Uterus (tissue), 4 donors: ENCODE measurements around the gene GRK3. TPM values are rescaled to one million over a fixed set of nuclear protein-coding genes. Genes with fewer than 3 reads are reported as not detected.
"Not testable (repeated sequence)": the region's sequence is repeated elsewhere in the genome, so short reads cannot be mapped to it uniquely, and the experiment has no call there.

Source experiments
- DNase-seq, 2 donors: peaks; one replicate each; pipeline ENCODE4 v3.0.0-alpha.2; 2019 to 2020
- H3K27ac ChIP-seq, 2 donors: fragments of 200-600 bp; sonication (generic); 1 replicate in 1 of 2; 2 replicates in 1 of 2; pipeline ENCODE4 v1.5.1; 2016 to 2018
- H3K27me3 ChIP-seq, 2 donors: fragments of 200-600 bp; sonication (generic); one replicate each; pipeline ENCODE4 v1.5.1; 2018 to 2019; ENCODE audit warnings: control low read depth in 1 of 2
- H3K36me3 ChIP-seq, 2 donors: fragments of 200-600 bp; sonication (generic); one replicate each; pipeline ENCODE4 v1.5.1; 2019; ENCODE audit warnings: control low read depth in 1 of 2
- H3K4me1 ChIP-seq, 2 donors: fragments of 200-600 bp; sonication (generic); one replicate each; pipeline ENCODE4 v1.5.1; 2018 to 2019; ENCODE audit warnings: control low read depth in 1 of 2
- H3K4me3 ChIP-seq, 2 donors: fragments of 200-600 bp; sonication (generic); 1 replicate in 1 of 2; 2 replicates in 1 of 2; pipeline ENCODE4 v1.5.1; 2018 to 2019; ENCODE audit warnings: mild to moderate bottlenecking in 1 of 2
- H3K9me3 ChIP-seq, 2 donors: fragments of 200-600 bp; sonication (generic); one replicate each; pipeline ENCODE4 v1.5.1; 2019; ENCODE audit warnings: control low read depth in 1 of 2
- POLR2A ChIP-seq, 2 donors: fragments of 450-650 bp; IDR thresholded peaks; one replicate each; pipeline ENCODE4 v1.6.1; 2016; ENCODE audit warnings: antibody characterized with exemption in 2 of 2, mild to moderate bottlenecking in 1 of 2, moderate library complexity in 1 of 2
- intact Hi-C: fragments of 100-400 bp; cut with DNase I; formaldehyde crosslinking; loops from one replicate; pipeline ENCODE4 v1.15.1; 2023; ENCODE audit warnings: low total_unique reads
- total RNA-seq, 4 donors: library from RNA; depleted of rRNA in 3 of 4; stranded (reverse); fragments of >200 nt in 3 of 4; gene quantifications; one replicate each; pipeline versions ENCODE4 v1.1.0 to v1.2.4, GENCODE V29; 2014 to 2023
- TF ChIP-seq, protein P1 (sequence below), 4 experiments: fragments of 200-600 bp in 2 of 4; fragments of 450-650 bp in 2 of 4; sonication (generic) in 2 of 4; IDR thresholded peaks; one replicate each; pipeline ENCODE4 v1.5.1; 2016 to 2019; ENCODE audit warnings: antibody characterized with exemption in 4 of 4, mild to moderate bottlenecking in 2 of 4, moderate library complexity in 1 of 4
- donor health status: DM: yes; HTN: yes; CAD: no.

Gene GRK3
- total RNA-seq, 4 donors from 2014 or later: 1.3 to 15.8 (median 8.9) TPM

GRCh38 chr22:25569361-25569760, 4.9 kb downstream of the GRK3 start:
- Histone ChIP-seq H3K27ac (no peak overlapping the region), H3K36me3 (no peaks in the 10 kb centered on the region), H3K4me3 (no peak overlapping the region), H3K4me1 (no peaks in the 10 kb centered on the region), H3K9me3 (no peaks in the 10 kb centered on the region), H3K27me3 (no peaks in the 10 kb centered on the region)
- DNase-seq: no peak
- no peak for TF ChIP-seq POLR2A (IDR thresholded peaks at IDR 0.05)
- TF ChIP-seq, protein P1, sequence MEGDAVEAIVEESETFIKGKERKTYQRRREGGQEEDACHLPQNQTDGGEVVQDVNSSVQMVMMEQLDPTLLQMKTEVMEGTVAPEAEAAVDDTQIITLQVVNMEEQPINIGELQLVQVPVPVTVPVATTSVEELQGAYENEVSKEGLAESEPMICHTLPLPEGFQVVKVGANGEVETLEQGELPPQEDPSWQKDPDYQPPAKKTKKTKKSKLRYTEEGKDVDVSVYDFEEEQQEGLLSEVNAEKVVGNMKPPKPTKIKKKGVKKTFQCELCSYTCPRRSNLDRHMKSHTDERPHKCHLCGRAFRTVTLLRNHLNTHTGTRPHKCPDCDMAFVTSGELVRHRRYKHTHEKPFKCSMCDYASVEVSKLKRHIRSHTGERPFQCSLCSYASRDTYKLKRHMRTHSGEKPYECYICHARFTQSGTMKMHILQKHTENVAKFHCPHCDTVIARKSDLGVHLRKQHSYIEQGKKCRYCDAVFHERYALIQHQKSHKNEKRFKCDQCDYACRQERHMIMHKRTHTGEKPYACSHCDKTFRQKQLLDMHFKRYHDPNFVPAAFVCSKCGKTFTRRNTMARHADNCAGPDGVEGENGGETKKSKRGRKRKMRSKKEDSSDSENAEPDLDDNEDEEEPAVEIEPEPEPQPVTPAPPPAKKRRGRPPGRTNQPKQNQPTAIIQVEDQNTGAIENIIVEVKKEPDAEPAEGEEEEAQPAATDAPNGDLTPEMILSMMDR (IDR thresholded peaks at IDR 0.05): no peak
- intact Hi-C loops: no loop called here

- intact Hi-C loops: no loop called here
- Histone ChIP-seq H3K4me3 (no peak overlapping the region), H3K4me1 (no peaks in the 10 kb centered on the region), H3K27me3 (no peaks in the 10 kb centered on the region), H3K27ac (no peak overlapping the region), H3K36me3 (no peaks in the 10 kb centered on the region), H3K9me3 (no peaks in the 10 kb centered on the region)
- DNase-seq: no peak
- TF ChIP-seq, protein P1 (IDR thresholded peaks at IDR 0.05): no peak
- no peak for TF ChIP-seq POLR2A (IDR thresholded peaks at IDR 0.05)
Measured at GRCh38 chr22:25569983-25570382, 5.5 kb downstream of the GRK3 start.

- DNase-seq: no peak
- H3K27me3 ChIP-seq: no peaks in the 10 kb centered on the region
- H3K27ac ChIP-seq: no peak overlapping the region
- H3K4me1 ChIP-seq: no peaks in the 10 kb centered on the region
- no peaks in the 10 kb centered on the region for H3K9me3 ChIP-seq
- intact Hi-C loops: no loop called here
- H3K4me3 ChIP-seq: no peak overlapping the region
- H3K36me3 ChIP-seq: no peaks in the 10 kb centered on the region
- TF ChIP-seq POLR2A (IDR thresholded peaks at IDR 0.05): no peak
- TF ChIP-seq, protein P1 (IDR thresholded peaks at IDR 0.05): no peak
Measured at GRCh38 chr22:25570486-25570885, 6.0 kb downstream of the GRK3 start.

GRCh38 chr22:25571969-25572707, 7.7 kb downstream of the GRK3 start:
- H3K27me3 ChIP-seq, intact Hi-C loops, DNase-seq, H3K9me3 ChIP-seq, H3K4me1 ChIP-seq, H3K27ac ChIP-seq, H3K36me3 ChIP-seq, H3K4me3 ChIP-seq: not testable (repeated sequence)

DNA sequence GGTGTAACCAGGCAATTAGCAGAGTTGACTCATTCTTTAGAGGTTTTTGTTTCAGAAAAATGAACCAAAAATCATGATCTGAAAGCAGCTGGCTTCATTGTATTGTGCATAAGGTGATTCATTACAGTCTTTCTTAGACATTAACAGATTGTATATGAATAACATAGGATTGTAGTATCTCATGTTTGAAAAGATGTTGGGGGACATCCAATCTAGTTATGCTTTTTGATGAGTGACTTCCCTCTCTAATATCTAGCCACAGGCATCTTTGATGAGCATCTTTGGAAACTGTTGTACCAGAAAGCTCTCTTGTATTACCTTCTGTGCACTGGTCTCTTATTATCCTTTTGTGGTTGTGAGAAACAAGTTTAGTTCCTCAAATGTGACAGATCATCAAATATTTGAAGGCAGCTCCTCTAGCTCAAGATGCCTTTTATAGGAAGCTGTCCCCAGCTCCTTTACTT, 8.3 kb downstream of the GRK3 start:
- H3K9me3 ChIP-seq: no peaks in the 10 kb centered on the region
- intact Hi-C loops: no loop called here
- no peak overlapping the region for H3K4me3 ChIP-seq
- H3K27me3 ChIP-seq: no peaks in the 10 kb centered on the region
- no peak overlapping the region for H3K27ac ChIP-seq
- no peak for TF ChIP-seq POLR2A (IDR thresholded peaks at IDR 0.05)
- TF ChIP-seq, protein P1 (IDR thresholded peaks at IDR 0.05): no peak
- DNase-seq: no peak
- no peaks in the 10 kb centered on the region for H3K4me1 ChIP-seq
- H3K36me3 ChIP-seq: no peaks in the 10 kb centered on the region
